Panc1 (cell line): Measurements from ENCODE around the gene MMS22L. TPM values are rescaled to one million over a fixed set of nuclear protein-coding genes. Genes with fewer than 3 reads are reported as not detected.

ENCODE experiments used
- ATAC-seq: fragments of 200-7000 bp; cut with Tn5 transposase; 2 replicates; pipeline ENCODE4 v1.9.1; 2020; ENCODE audit warnings: mild to moderate bottlenecking, moderate library complexity
- BruUV-seq: library from RNA; stranded (reverse); fragments of 400-500 nt; replicated peaks from 2 replicates; lab custom pipeline; 2021; lab: Mats Ljungman, UMichigan
- CTCF ChIA-PET: fragments of 300-600 bp; sonication (Branson Sonifier 250); formaldehyde crosslinking; loops from one replicate; lab custom pipeline; 2022; ENCODE audit warnings: antibody characterized with exemption; lab: Charles Lee
- POLR2A ChIA-PET: fragments of 300-600 bp; sonication (Branson Sonifier 250); formaldehyde crosslinking; loops from one replicate; lab custom pipeline; 2022; ENCODE audit warnings: antibody characterized with exemption; lab: Charles Lee
- DNase-seq: peaks from one replicate; pipeline ENCODE4 v3.0.0-alpha.2; 2010; ENCODE audit warnings: low read depth, low spot score
- H3K27ac ChIP-seq: 2 replicates; pipeline ENCODE4 v1.5.1; 2011; ENCODE audit warnings: mild to moderate bottlenecking, low read length, inconsistent platforms
- H3K27me3 ChIP-seq: fragments of 200-500 bp; sonication (Bioruptor generic); 2 replicates; pipeline ENCODE4 v1.6.0; 2014; ENCODE audit warnings: low read length, inconsistent platforms; ENCODE audit not compliant: control insufficient read depth, insufficient read depth
- H3K36me3 ChIP-seq: fragments of 200-500 bp; sonication (Bioruptor generic); 2 replicates; pipeline ENCODE4 v1.5.1; 2014; ENCODE audit warnings: inconsistent platforms, mild to moderate bottlenecking, low read length, moderate library complexity; ENCODE audit not compliant: control insufficient read depth, insufficient read depth
- H3K4me1 ChIP-seq: 2 replicates; pipeline ENCODE4 v1.5.1; 2011; ENCODE audit warnings: inconsistent platforms, mild to moderate bottlenecking, low read length, moderate library complexity; ENCODE audit not compliant: control insufficient read depth, insufficient read depth
- H3K4me3 ChIP-seq, 2 experiments: 2 replicates each; pipeline ENCODE4 v1.5.1; 2011 to 2012; ENCODE audit warnings: low read depth in 2 of 2, low read length in 2 of 2, mild to moderate bottlenecking in 2 of 2, inconsistent platforms in 1 of 2, moderate library complexity in 1 of 2
- H3K9me3 ChIP-seq: fragments of 200-500 bp; sonication (Bioruptor generic); 2 replicates; pipeline ENCODE4 v1.5.1; 2014; ENCODE audit warnings: low read depth, mild to moderate bottlenecking, inconsistent platforms, low read length, moderate library complexity; ENCODE audit not compliant: control insufficient read depth, insufficient read depth
- POLR2AphosphoS5 ChIP-seq: IDR thresholded peaks from 2 replicates; pipeline ENCODE4 v1.6.1; 2012; ENCODE audit warnings: mild to moderate bottlenecking, low read depth, low read length, moderate library complexity
- SIN3A ChIP-seq: IDR thresholded peaks from 2 replicates; pipeline ENCODE4 v1.6.1; 2012; ENCODE audit warnings: low read depth, mild to moderate bottlenecking, low read length, moderate library complexity, borderline replicate concordance; ENCODE audit not compliant: insufficient read depth
- TCF7L2 ChIP-seq: IDR thresholded peaks from 2 replicates; pipeline ENCODE4 v1.6.1; 2011; ENCODE audit warnings: mild to moderate bottlenecking, low read depth, low read length, inconsistent platforms
- in situ Hi-C: cut with HindIII; loops from 2 replicates; pipeline ENCODE4 v1.10.0; 2016; ENCODE audit warnings: low sequenced_read_pairs, low pct_unique_long_range_greater_than_20kb
- intact Hi-C: fragments of 100-400 bp; cut with micrococcal nuclease; formaldehyde crosslinking; loops from one replicate; pipeline ENCODE4 v1.10.0; 2022; ENCODE audit not compliant: unreplicated experiment
- total RNA-seq: library from RNA; stranded (reverse); gene quantifications from one replicate; pipeline ENCODE4 v1.2.1, GENCODE V29; 2021; ENCODE audit not compliant: unreplicated experiment
- TF ChIP-seq, protein P1 (sequence below), 2 experiments: IDR thresholded peaks; 2 replicates each; pipeline ENCODE4 v1.6.1; 2011 to 2012; ENCODE audit warnings: low read depth in 2 of 2, control low read depth in 1 of 2, low read length in 1 of 2, mild to moderate bottlenecking in 1 of 2, moderate library complexity in 1 of 2; ENCODE audit not compliant: insufficient read depth in 1 of 2
- TF ChIP-seq, protein P2 (sequence below): fragments of 450-650 bp; IDR thresholded peaks from 2 replicates; pipeline ENCODE4 v1.5.1; 2017; ENCODE audit warnings: mild to moderate bottlenecking

MMS22L gene
- total RNA-seq, 1 experiment from 2014 or later = 28.5 TPM

DNA sequence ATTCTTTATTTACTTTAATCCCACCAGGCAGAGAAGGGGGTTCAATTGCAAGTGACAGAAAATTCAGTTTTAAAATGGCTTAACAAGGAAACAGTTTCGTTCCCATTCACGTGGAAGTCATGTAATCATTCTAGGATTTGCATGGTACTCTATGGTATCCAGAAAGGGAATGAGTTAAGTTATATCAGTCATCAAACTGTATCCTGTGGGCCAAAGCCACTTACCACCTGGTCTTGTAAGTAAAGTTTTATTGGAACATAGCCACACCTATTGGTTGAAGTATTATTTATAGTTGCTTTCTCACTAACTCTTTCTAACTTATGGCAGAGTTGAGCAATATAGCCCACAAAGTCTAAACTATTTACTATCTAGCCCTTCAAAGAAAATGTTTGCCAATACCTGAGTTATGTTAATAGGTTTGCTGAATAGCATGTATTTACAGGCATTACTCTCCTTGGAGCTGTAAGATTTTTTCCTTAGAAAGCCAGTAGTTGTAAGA is 10.2 kb upstream of the MMS22L start:
- no peak for TF ChIP-seq SIN3A
- BruUV-seq = no TSS peak
- H3K27me3 ChIP-seq = no peaks in the 10 kb centered on the region
- no peaks in the 10 kb centered on the region for H3K9me3 ChIP-seq
- ATAC-seq = no peak
- H3K4me3 ChIP-seq = no peak overlapping the region
- in situ Hi-C loops = no loop called here
- POLR2A ChIA-PET = no interaction called here
- no peak overlapping the region for H3K27ac ChIP-seq
- H3K4me1 ChIP-seq = no peaks in the 10 kb centered on the region
- intact Hi-C loops = no loop called here
- H3K36me3 ChIP-seq = no peaks in the 10 kb centered on the region
- CTCF ChIA-PET = no interaction called here
- DNase-seq = no peak

DNA sequence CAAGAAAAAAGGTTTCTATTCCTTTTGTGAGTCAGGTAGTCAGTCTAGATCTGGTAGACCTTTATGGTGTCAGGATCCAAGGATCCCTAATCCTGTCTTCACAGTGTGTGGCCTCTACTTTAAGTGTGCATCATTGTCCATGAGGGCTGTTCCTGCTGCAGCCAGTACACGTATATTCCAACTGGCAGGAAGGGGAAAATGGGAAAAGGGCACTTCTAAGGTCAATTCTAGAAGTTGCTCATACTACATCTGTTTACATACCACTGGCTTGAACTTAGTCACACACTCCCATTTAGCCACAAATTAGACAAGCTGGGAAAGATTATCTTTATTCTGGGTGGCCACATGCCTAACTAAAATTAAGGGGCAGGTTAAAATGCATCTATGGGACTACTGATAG is 9.7 kb upstream of the MMS22L start:
- ChIA-PET CTCF (no interaction called here), POLR2A (no interaction called here)
- Histone ChIP-seq H3K9me3 (no peaks in the 10 kb centered on the region), H3K36me3 (no peaks in the 10 kb centered on the region), H3K4me3 (no peak overlapping the region), H3K27ac (no peak overlapping the region), H3K4me1 (no peaks in the 10 kb centered on the region), H3K27me3 (no peaks in the 10 kb centered on the region)
- no peak for DNase-seq
- in situ Hi-C loops (no loop called here), intact Hi-C loops (no loop called here)
- no peak for ATAC-seq
- TF ChIP-seq POLR2AphosphoS5 (no peak), SIN3A (no peak)
- no TSS peak for BruUV-seq

- Histone ChIP-seq H3K27me3 (no peaks in the 10 kb centered on the region), H3K27ac (no peak overlapping the region), H3K4me3 (no peak overlapping the region), H3K36me3 (no peaks in the 10 kb centered on the region), H3K4me1 (no peaks in the 10 kb centered on the region), H3K9me3 (no peaks in the 10 kb centered on the region)
- ChIA-PET CTCF (no interaction called here), POLR2A (no interaction called here)
- no peak for ATAC-seq
- BruUV-seq = no TSS peak
- in situ Hi-C loops (no loop called here), intact Hi-C loops (no loop called here)
- DNase-seq = no peak
- no peak for TF ChIP-seq POLR2AphosphoS5
- TF ChIP-seq, protein P1, sequence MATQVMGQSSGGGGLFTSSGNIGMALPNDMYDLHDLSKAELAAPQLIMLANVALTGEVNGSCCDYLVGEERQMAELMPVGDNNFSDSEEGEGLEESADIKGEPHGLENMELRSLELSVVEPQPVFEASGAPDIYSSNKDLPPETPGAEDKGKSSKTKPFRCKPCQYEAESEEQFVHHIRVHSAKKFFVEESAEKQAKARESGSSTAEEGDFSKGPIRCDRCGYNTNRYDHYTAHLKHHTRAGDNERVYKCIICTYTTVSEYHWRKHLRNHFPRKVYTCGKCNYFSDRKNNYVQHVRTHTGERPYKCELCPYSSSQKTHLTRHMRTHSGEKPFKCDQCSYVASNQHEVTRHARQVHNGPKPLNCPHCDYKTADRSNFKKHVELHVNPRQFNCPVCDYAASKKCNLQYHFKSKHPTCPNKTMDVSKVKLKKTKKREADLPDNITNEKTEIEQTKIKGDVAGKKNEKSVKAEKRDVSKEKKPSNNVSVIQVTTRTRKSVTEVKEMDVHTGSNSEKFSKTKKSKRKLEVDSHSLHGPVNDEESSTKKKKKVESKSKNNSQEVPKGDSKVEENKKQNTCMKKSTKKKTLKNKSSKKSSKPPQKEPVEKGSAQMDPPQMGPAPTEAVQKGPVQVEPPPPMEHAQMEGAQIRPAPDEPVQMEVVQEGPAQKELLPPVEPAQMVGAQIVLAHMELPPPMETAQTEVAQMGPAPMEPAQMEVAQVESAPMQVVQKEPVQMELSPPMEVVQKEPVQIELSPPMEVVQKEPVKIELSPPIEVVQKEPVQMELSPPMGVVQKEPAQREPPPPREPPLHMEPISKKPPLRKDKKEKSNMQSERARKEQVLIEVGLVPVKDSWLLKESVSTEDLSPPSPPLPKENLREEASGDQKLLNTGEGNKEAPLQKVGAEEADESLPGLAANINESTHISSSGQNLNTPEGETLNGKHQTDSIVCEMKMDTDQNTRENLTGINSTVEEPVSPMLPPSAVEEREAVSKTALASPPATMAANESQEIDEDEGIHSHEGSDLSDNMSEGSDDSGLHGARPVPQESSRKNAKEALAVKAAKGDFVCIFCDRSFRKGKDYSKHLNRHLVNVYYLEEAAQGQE (IDR thresholded peaks at IDR 0.05; ENCODE audit: insufficient read depth in 1 of 2, low read depth in 2 of 2, low read length in 1 of 2) = no peak
- TF ChIP-seq, protein P2, sequence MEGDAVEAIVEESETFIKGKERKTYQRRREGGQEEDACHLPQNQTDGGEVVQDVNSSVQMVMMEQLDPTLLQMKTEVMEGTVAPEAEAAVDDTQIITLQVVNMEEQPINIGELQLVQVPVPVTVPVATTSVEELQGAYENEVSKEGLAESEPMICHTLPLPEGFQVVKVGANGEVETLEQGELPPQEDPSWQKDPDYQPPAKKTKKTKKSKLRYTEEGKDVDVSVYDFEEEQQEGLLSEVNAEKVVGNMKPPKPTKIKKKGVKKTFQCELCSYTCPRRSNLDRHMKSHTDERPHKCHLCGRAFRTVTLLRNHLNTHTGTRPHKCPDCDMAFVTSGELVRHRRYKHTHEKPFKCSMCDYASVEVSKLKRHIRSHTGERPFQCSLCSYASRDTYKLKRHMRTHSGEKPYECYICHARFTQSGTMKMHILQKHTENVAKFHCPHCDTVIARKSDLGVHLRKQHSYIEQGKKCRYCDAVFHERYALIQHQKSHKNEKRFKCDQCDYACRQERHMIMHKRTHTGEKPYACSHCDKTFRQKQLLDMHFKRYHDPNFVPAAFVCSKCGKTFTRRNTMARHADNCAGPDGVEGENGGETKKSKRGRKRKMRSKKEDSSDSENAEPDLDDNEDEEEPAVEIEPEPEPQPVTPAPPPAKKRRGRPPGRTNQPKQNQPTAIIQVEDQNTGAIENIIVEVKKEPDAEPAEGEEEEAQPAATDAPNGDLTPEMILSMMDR = no peak
- TF ChIP-seq SIN3A = no peak
- TF ChIP-seq TCF7L2 = no peak
Observed at GRCh38 chr6:97291896-97292295, 8.9 kb upstream of the MMS22L start.
